ENCODE data around the gene KRTAP3-1.

KRTAP3-1 gene

GRCh38 chr17:40978575-40979151 is 30.3 kb downstream of the KRTAP3-1 start:
- DNase-seq (ENCODE audit: low read depth in 2 of 2): no peak

- DNase-seq (ENCODE audit: low read depth in 2 of 2): no peak
Measured at GRCh38 chr17:40975516-40975915, 33.4 kb downstream of the KRTAP3-1 start.

- no peak for DNase-seq (ENCODE audit: low read depth in 2 of 2)
Measured at GRCh38 chr17:40974366-40974765, 34.6 kb downstream of the KRTAP3-1 start.

GRCh38 chr17:40967582-40967981 is 41.3 kb downstream of the KRTAP3-1 start:
- DNase-seq (ENCODE audit: low read depth in 2 of 2): no peak

GRCh38 chr17:40966848-40967247 is 42.1 kb downstream of the KRTAP3-1 start, which contains the start of gene KRT39:
Gene KRT39, minus strand, starts transcription at chr17:40966948. Its CDS starts 92 bp downstream, at chr17:40966856.
- no peak for DNase-seq (ENCODE audit: low read depth in 2 of 2)

GRCh38 chr17:40963838-40964237 is 45.1 kb downstream of the KRTAP3-1 start:
- DNase-seq (ENCODE audit: low read depth in 2 of 2): no peak

- no peak for DNase-seq (ENCODE audit: low read depth in 2 of 2)
Measured at GRCh38 chr17:40962059-40962561, 46.8 kb downstream of the KRTAP3-1 start.

- no peak for DNase-seq (ENCODE audit: low read depth in 2 of 2)
Measured at GRCh38 chr17:40961591-40961990, 47.3 kb downstream of the KRTAP3-1 start.

GRCh38 chr17:40960144-40960543 is 48.8 kb downstream of the KRTAP3-1 start:
- DNase-seq (ENCODE audit: low read depth in 2 of 2): no peak

Measured in activated CD8-positive, alpha-beta memory T cell treated with anti-CD3 and anti-CD28 coated beads for 4 hours (primary cell).